Gastroesophageal sphincter (tissue), 3 donors: Measurements from ENCODE around the gene ACSF3.

Experiments used
- EP300 ChIP-seq: sonication (generic); formaldehyde crosslinking; IDR thresholded peaks from one replicate; pipeline ENCODE4 v1.6.1; 2017; ENCODE audit warnings: antibody characterized with exemption, mild to moderate bottlenecking
- POLR2A ChIP-seq, 2 donors: fragments of 450-650 bp; IDR thresholded peaks; one replicate each; pipeline ENCODE4 v1.6.1; 2017; ENCODE audit warnings: antibody characterized with exemption in 2 of 2, mild to moderate bottlenecking in 2 of 2, moderate library complexity in 1 of 2
- POLR2AphosphoS5 ChIP-seq: sonication (generic); formaldehyde crosslinking; IDR thresholded peaks from one replicate; pipeline ENCODE4 v1.6.1; 2017; ENCODE audit warnings: antibody characterized with exemption
- TF ChIP-seq, protein P1 (sequence below), 4 experiments: fragments of 200-600 bp in 2 of 4; fragments of 450-650 bp in 2 of 4; sonication (generic) in 1 of 4; IDR thresholded peaks; one replicate each; pipeline ENCODE4 v1.5.1; 2017 to 2019; ENCODE audit warnings: antibody characterized with exemption in 4 of 4, mild to moderate bottlenecking in 2 of 4, moderate library complexity in 2 of 4

DNA sequence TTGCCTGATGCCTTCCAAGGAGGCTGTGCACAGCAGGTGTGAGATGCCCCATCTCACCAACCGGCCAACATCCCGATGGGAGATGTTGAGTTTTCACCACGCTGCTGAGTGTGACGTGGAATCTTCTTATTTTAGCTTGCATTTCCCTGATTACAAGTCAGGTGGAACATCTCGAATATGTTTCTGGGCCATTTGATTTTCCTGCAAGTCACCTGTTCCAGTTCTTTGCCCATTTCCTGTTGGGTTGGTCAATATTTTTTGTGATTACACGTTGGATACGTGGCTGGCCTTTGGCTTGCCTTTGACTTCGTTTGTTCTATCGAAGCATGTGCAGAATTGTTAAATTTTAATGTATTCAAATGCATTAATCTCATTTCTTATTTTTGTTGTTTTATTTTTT is 69.6 kb downstream of the ACSF3 start:
- TF ChIP-seq, protein P1, sequence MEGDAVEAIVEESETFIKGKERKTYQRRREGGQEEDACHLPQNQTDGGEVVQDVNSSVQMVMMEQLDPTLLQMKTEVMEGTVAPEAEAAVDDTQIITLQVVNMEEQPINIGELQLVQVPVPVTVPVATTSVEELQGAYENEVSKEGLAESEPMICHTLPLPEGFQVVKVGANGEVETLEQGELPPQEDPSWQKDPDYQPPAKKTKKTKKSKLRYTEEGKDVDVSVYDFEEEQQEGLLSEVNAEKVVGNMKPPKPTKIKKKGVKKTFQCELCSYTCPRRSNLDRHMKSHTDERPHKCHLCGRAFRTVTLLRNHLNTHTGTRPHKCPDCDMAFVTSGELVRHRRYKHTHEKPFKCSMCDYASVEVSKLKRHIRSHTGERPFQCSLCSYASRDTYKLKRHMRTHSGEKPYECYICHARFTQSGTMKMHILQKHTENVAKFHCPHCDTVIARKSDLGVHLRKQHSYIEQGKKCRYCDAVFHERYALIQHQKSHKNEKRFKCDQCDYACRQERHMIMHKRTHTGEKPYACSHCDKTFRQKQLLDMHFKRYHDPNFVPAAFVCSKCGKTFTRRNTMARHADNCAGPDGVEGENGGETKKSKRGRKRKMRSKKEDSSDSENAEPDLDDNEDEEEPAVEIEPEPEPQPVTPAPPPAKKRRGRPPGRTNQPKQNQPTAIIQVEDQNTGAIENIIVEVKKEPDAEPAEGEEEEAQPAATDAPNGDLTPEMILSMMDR (IDR thresholded peaks at IDR 0.05) = no peak
- TF ChIP-seq POLR2AphosphoS5 (no peak), EP300 (no peak), POLR2A (IDR thresholded peaks at IDR 0.05) (no peak)
